Nephron progenitor cell (in vitro differentiated cells): ENCODE data around the gene GNPTG.

Experiments
- DNase-seq: peaks from one replicate; pipeline ENCODE4 v3.0.0; 2021
- H3K27ac Mint-ChIP-seq: 2 replicates; pipeline ENCODE4 v1.8.0; 2021; ENCODE audit warnings: mild to moderate bottlenecking, moderate library complexity, mixed read lengths
- H3K27me3 Mint-ChIP-seq: 2 replicates; pipeline ENCODE4 v1.8.0; 2021; ENCODE audit warnings: mild to moderate bottlenecking, low read depth, mixed read lengths; ENCODE audit not compliant: poor library complexity
- H3K36me3 Mint-ChIP-seq: 2 replicates; pipeline ENCODE4 v1.8.0; 2021; ENCODE audit warnings: low read depth, mixed read lengths
- H3K4me1 Mint-ChIP-seq: 2 replicates; pipeline ENCODE4 v1.8.0; 2021; ENCODE audit warnings: mixed read lengths
- H3K4me3 Mint-ChIP-seq: 2 replicates; pipeline ENCODE4 v1.8.0; 2021; ENCODE audit warnings: mild to moderate bottlenecking, moderate library complexity, mixed read lengths
- H3K9me3 Mint-ChIP-seq: 2 replicates; pipeline ENCODE4 v1.8.0; 2021; ENCODE audit warnings: mild to moderate bottlenecking, moderate library complexity, mixed read lengths
- CTCF ChIP-seq: fragments of 200-600 bp; sonication (generic); IDR thresholded peaks from 2 replicates; pipeline ENCODE4 v1.5.0; 2021; ENCODE audit warnings: antibody characterized with exemption

Gene GNPTG

GRCh38 chr16:1366060-1366711 lies 14.5 kb downstream of the GNPTG start:
- no peak for TF ChIP-seq CTCF
- Mint-ChIP-seq H3K4me1 (peaks cover 7% of the 10 kb centered on the region), H3K4me3 (no peak overlapping the region), H3K36me3 (peaks cover 8% of the 10 kb centered on the region), H3K27ac (no peak overlapping the region), H3K9me3 (no peaks in the 10 kb centered on the region), H3K27me3 (no peaks in the 10 kb centered on the region)
- DNase-seq: no peak

- no peak for TF ChIP-seq CTCF
- Mint-ChIP-seq H3K36me3 (peaks cover 8% of the 10 kb centered on the region), H3K27me3 (no peaks in the 10 kb centered on the region), H3K9me3 (no peaks in the 10 kb centered on the region), H3K4me3 (no peak overlapping the region), H3K4me1 (peaks cover 7% of the 10 kb centered on the region), H3K27ac (no peak overlapping the region)
- DNase-seq: no peak
Measured at GRCh38 chr16:1366712-1367299, 15.1 kb downstream of the GNPTG start.

- no peaks in the 10 kb centered on the region for H3K27me3 Mint-ChIP-seq
- peaks cover 7% of the 10 kb centered on the region for H3K4me1 Mint-ChIP-seq
- no peaks in the 10 kb centered on the region for H3K9me3 Mint-ChIP-seq
- DNase-seq: no peak
- H3K4me3 Mint-ChIP-seq: no peak overlapping the region
- H3K36me3 Mint-ChIP-seq: peaks cover 8% of the 10 kb centered on the region
- no peak for TF ChIP-seq CTCF
- no peak overlapping the region for H3K27ac Mint-ChIP-seq
Measured at GRCh38 chr16:1367486-1368174, 15.9 kb downstream of the GNPTG start.

GRCh38 chr16:1371054-1371978 lies 19.6 kb downstream of the GNPTG start:
- Mint-ChIP-seq H3K27me3 (no peaks in the 10 kb centered on the region), H3K36me3 (no peaks in the 10 kb centered on the region), H3K4me3 (no peak overlapping the region), H3K4me1 (no peaks in the 10 kb centered on the region), H3K9me3 (no peaks in the 10 kb centered on the region), H3K27ac (no peak overlapping the region)
- no peak for DNase-seq
- no peak for TF ChIP-seq CTCF

- H3K27ac Mint-ChIP-seq: no peak overlapping the region
- H3K4me1 Mint-ChIP-seq: no peaks in the 10 kb centered on the region
- no peaks in the 10 kb centered on the region for H3K9me3 Mint-ChIP-seq
- no peak for TF ChIP-seq CTCF
- H3K27me3 Mint-ChIP-seq: peaks cover 1% of the 10 kb centered on the region
- H3K36me3 Mint-ChIP-seq: no peaks in the 10 kb centered on the region
- no peak overlapping the region for H3K4me3 Mint-ChIP-seq
- no peak for DNase-seq
Measured at GRCh38 chr16:1372292-1372950, 20.7 kb downstream of the GNPTG start.
